ENCODE results near the gene DGKQ.
"Not testable (repeated sequence)": the region's sequence is repeated elsewhere in the genome, so short reads cannot be mapped to it uniquely, and the experiment has no call there.

Gene DGKQ

DNA sequence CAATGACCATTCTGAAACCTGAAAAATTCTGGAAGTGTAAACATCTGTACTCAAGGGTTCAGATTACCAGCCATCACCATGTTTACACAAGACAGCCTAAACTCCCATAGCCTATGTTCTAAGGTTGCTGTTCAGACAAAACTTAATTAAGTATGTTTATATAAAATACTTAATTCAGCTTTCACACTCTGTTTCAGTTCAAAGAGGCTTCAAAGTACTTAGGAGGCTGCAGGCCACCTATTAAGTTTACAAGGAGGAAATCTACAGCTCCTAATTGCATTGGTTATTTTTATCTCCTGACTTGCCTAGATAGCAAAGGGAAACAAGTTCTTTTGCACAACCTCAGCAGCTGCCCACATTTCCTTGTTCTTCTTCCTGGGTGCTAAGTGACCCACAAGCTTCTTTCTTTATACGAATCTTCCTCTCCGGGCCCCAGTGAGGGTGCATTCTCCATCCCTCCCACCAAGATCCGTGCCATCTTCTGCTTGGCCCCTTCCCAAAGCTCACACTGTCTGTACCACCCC lies 43.3 kb downstream of the DGKQ start:
- Histone ChIP-seq H3K4ac (ENCODE audit: low read depth in 1 of 2, low read length in 2 of 2) (no peak overlapping the region), H3K9ac (ENCODE audit: low read length) (peak overlapping the region; percentile 96), H3K23ac (ENCODE audit: low read length in 2 of 2) (no peak overlapping the region), H4K91ac (ENCODE audit: low read length) (no peak overlapping the region), H4K8ac (ENCODE audit: low read length) (no peak overlapping the region), H3K27me3 (ENCODE audit: control insufficient read depth in 1 of 2, insufficient read depth in 1 of 2, low read length in 2 of 2) (no peaks in the 10 kb centered on the region), H3K36me3 (ENCODE audit: control insufficient read depth in 1 of 2, insufficient read depth in 2 of 2, low read depth in 1 of 2, low read length in 2 of 2) (peaks cover 0 to 14% of the 10 kb centered on the region in 2 experiments), H3K4me3 (ENCODE audit: insufficient read depth in 1 of 2, low read depth in 1 of 2, low read length in 2 of 2) (peak overlapping the region in 1 of 2 experiments; percentile 89), H3K18ac (ENCODE audit: low read depth in 1 of 2, low read length in 2 of 2) (no peak overlapping the region), H2AFZ (ENCODE audit: low read depth, low read length) (no peak overlapping the region), H3K14ac (ENCODE audit: low read length in 2 of 2) (peak overlapping the region in 1 of 2 experiments; percentile 36), H3K79me1 (replicated peaks; ENCODE audit: low read length, poor library complexity, severe bottlenecking) (peaks cover 9% of the 10 kb centered on the region), H3K4me1 (ENCODE audit: control insufficient read depth, insufficient read depth, low read depth, low read length) (peaks cover 33% of the 10 kb centered on the region), H2BK120ac (ENCODE audit: low read depth, low read length) (no peak overlapping the region), H3K4me2 (ENCODE audit: low read length, poor library complexity, severe bottlenecking) (no peak overlapping the region), H2BK5ac (ENCODE audit: low read depth, low read length, poor library complexity, severe bottlenecking) (no peak overlapping the region), H2BK15ac (ENCODE audit: low read depth, poor library complexity, severe bottlenecking) (no peak overlapping the region), H2AK5ac (ENCODE audit: low read length, severe bottlenecking) (no peak overlapping the region), H2BK12ac (ENCODE audit: low read length in 2 of 2) (no peak overlapping the region), H3K27ac (ENCODE audit: low read length, poor library complexity, severe bottlenecking) (no peak overlapping the region), H3K9me3 (ENCODE audit: control insufficient read depth, low read length) (no peaks in the 10 kb centered on the region)
- peak; percentile 67 for DNase-seq
- 86% methylated on average over 3 of the region's 3 CpGs for WGBS

GRCh38 chr4:929096-929765 lies 44.1 kb downstream of the DGKQ start:
- H2BK12ac ChIP-seq (ENCODE audit: low read length in 2 of 2): no peak overlapping the region
- no peak for DNase-seq
- no peak overlapping the region for H2BK15ac ChIP-seq (ENCODE audit: low read depth, poor library complexity, severe bottlenecking)
- no peak overlapping the region for H2AK5ac ChIP-seq (ENCODE audit: low read length, severe bottlenecking)
- peak overlapping the region; percentile 42 for H4K8ac ChIP-seq (ENCODE audit: low read length)
- peaks cover 11% of the 10 kb centered on the region for H3K79me1 ChIP-seq (replicated peaks; ENCODE audit: low read length, poor library complexity, severe bottlenecking)
- H3K4ac ChIP-seq (ENCODE audit: low read depth in 1 of 2, low read length in 2 of 2): no peak overlapping the region
- no peak overlapping the region for H2AFZ ChIP-seq (ENCODE audit: low read depth, low read length)
- no peak overlapping the region for H3K18ac ChIP-seq (ENCODE audit: low read depth in 1 of 2, low read length in 2 of 2)
- 98% methylated on average over 16 of the region's 17 CpGs for WGBS
- H3K4me3 ChIP-seq (ENCODE audit: insufficient read depth in 1 of 2, low read depth in 1 of 2, low read length in 2 of 2): no peak overlapping the region
- H3K9ac ChIP-seq (ENCODE audit: low read length): peak overlapping the region; percentile 96
- H3K23ac ChIP-seq (ENCODE audit: low read length in 2 of 2): no peak overlapping the region
- no peak overlapping the region for H3K14ac ChIP-seq (ENCODE audit: low read length in 2 of 2)
- H2BK5ac ChIP-seq (ENCODE audit: low read depth, low read length, poor library complexity, severe bottlenecking): no peak overlapping the region
- H3K27ac ChIP-seq (ENCODE audit: low read length, poor library complexity, severe bottlenecking): no peak overlapping the region
- H3K4me2 ChIP-seq (ENCODE audit: low read length, poor library complexity, severe bottlenecking): no peak overlapping the region
- peaks cover 0 to 14% of the 10 kb centered on the region in 2 experiments for H3K36me3 ChIP-seq (ENCODE audit: control insufficient read depth in 1 of 2, insufficient read depth in 2 of 2, low read depth in 1 of 2, low read length in 2 of 2)
- H3K27me3 ChIP-seq (ENCODE audit: control insufficient read depth in 1 of 2, insufficient read depth in 1 of 2, low read length in 2 of 2): no peaks in the 10 kb centered on the region
- peaks cover 37% of the 10 kb centered on the region for H3K4me1 ChIP-seq (ENCODE audit: control insufficient read depth, insufficient read depth, low read depth, low read length)
- no peaks in the 10 kb centered on the region for H3K9me3 ChIP-seq (ENCODE audit: control insufficient read depth, low read length)
- H2BK120ac ChIP-seq (ENCODE audit: low read depth, low read length): no peak overlapping the region
- H4K91ac ChIP-seq (ENCODE audit: low read length): no peak overlapping the region

GRCh38 chr4:927566-927965 lies 45.8 kb downstream of the DGKQ start:
- H2BK15ac ChIP-seq (ENCODE audit: low read depth, poor library complexity, severe bottlenecking); H3K4me3 ChIP-seq (ENCODE audit: insufficient read depth in 1 of 2, low read depth in 1 of 2, low read length in 2 of 2); DNase-seq; H2AK5ac ChIP-seq (ENCODE audit: low read length, severe bottlenecking); H4K91ac ChIP-seq (ENCODE audit: low read length); H3K27me3 ChIP-seq (ENCODE audit: control insufficient read depth in 1 of 2, insufficient read depth in 1 of 2, low read length in 2 of 2); H3K18ac ChIP-seq (ENCODE audit: low read depth in 1 of 2, low read length in 2 of 2); H3K79me1 ChIP-seq (replicated peaks; ENCODE audit: low read length, poor library complexity, severe bottlenecking); H3K23ac ChIP-seq (ENCODE audit: low read length in 2 of 2); H3K4me2 ChIP-seq (ENCODE audit: low read length, poor library complexity, severe bottlenecking); H3K27ac ChIP-seq (ENCODE audit: low read length, poor library complexity, severe bottlenecking); H2BK120ac ChIP-seq (ENCODE audit: low read depth, low read length); H3K9me3 ChIP-seq (ENCODE audit: control insufficient read depth, low read length); H3K9ac ChIP-seq (ENCODE audit: low read length); H2BK5ac ChIP-seq (ENCODE audit: low read depth, low read length, poor library complexity, severe bottlenecking); H3K14ac ChIP-seq (ENCODE audit: low read length in 2 of 2); H2BK12ac ChIP-seq (ENCODE audit: low read length in 2 of 2); H3K4ac ChIP-seq (ENCODE audit: low read depth in 1 of 2, low read length in 2 of 2); H4K8ac ChIP-seq (ENCODE audit: low read length); H2AFZ ChIP-seq (ENCODE audit: low read depth, low read length): not testable (repeated sequence)
- Histone ChIP-seq H3K36me3 (ENCODE audit: control insufficient read depth in 1 of 2, insufficient read depth in 2 of 2, low read depth in 1 of 2, low read length in 2 of 2) (peaks cover 4 to 14% of the 10 kb centered on the region in 2 experiments), H3K4me1 (ENCODE audit: control insufficient read depth, insufficient read depth, low read depth, low read length) (peaks cover 44% of the 10 kb centered on the region)
- WGBS: 95% methylated on average over 20 of the region's 21 CpGs

DNA sequence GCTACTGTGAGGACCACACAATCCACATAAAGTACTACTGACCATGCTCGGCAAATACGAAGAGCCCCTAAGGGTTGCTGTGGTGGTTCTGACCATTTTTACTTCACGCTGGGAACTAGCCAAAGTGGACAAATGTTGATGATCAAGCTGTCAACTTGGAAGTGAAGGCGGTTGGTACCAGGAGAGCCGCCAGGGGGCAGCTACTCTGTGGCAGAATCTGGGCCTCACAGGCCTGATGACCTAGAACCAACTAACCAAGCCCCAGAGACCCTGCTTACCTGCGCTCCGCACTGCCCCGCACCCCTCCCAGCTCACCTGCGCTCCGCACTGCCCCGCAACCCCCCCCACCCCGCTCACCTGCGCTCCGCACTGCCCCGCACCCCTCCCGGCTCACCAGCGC lies 46.8 kb downstream of the DGKQ start:
- Histone ChIP-seq H3K27ac (ENCODE audit: low read length, poor library complexity, severe bottlenecking) (no peak overlapping the region), H3K14ac (ENCODE audit: low read length in 2 of 2) (no peak overlapping the region), H3K9me3 (ENCODE audit: control insufficient read depth, low read length) (no peaks in the 10 kb centered on the region), H2BK15ac (ENCODE audit: low read depth, poor library complexity, severe bottlenecking) (no peak overlapping the region), H3K4ac (ENCODE audit: low read depth in 1 of 2, low read length in 2 of 2) (no peak overlapping the region), H2AK5ac (ENCODE audit: low read length, severe bottlenecking) (no peak overlapping the region), H3K4me2 (ENCODE audit: low read length, poor library complexity, severe bottlenecking) (no peak overlapping the region), H3K4me1 (ENCODE audit: control insufficient read depth, insufficient read depth, low read depth, low read length) (peaks cover 44% of the 10 kb centered on the region), H3K23ac (ENCODE audit: low read length in 2 of 2) (no peak overlapping the region), H2AFZ (ENCODE audit: low read depth, low read length) (no peak overlapping the region), H2BK12ac (ENCODE audit: low read length in 2 of 2) (no peak overlapping the region), H3K4me3 (ENCODE audit: insufficient read depth in 1 of 2, low read depth in 1 of 2, low read length in 2 of 2) (no peak overlapping the region), H3K79me1 (replicated peaks; ENCODE audit: low read length, poor library complexity, severe bottlenecking) (peaks cover 8% of the 10 kb centered on the region), H4K8ac (ENCODE audit: low read length) (no peak overlapping the region), H2BK120ac (ENCODE audit: low read depth, low read length) (no peak overlapping the region), H3K18ac (ENCODE audit: low read depth in 1 of 2, low read length in 2 of 2) (no peak overlapping the region), H3K27me3 (ENCODE audit: control insufficient read depth in 1 of 2, insufficient read depth in 1 of 2, low read length in 2 of 2) (no peaks in the 10 kb centered on the region), H3K9ac (ENCODE audit: low read length) (no peak overlapping the region), H3K36me3 (ENCODE audit: control insufficient read depth in 1 of 2, insufficient read depth in 2 of 2, low read depth in 1 of 2, low read length in 2 of 2) (peaks cover 4 to 14% of the 10 kb centered on the region in 2 experiments), H4K91ac (ENCODE audit: low read length) (no peak overlapping the region), H2BK5ac (ENCODE audit: low read depth, low read length, poor library complexity, severe bottlenecking) (no peak overlapping the region)
- WGBS: 59% methylated on average over 9 of the region's 17 CpGs
- no peak for DNase-seq
